Measurements from ENCODE around the gene ATP11B.

Gene ATP11B

GRCh38 chr3:182792901-182793662, at the start of gene ATP11B:
ATP11B (plus strand) TSS chr3:182793504; CDS start chr3:182793760, 256 bp downstream.
- peaks cover 10% of the 10 kb centered on the region for H3K36me3 Mint-ChIP-seq (ENCODE audit: low read depth)
- peak within 1 kb of the TSS; percentile 97 for H3K27ac Mint-ChIP-seq
- peak within 1 kb of the TSS; percentile 95 for H3K4me3 Mint-ChIP-seq
- peaks cover 34% of the 10 kb centered on the region for H3K4me1 Mint-ChIP-seq (ENCODE audit: low read depth)
- no peaks in the 10 kb centered on the region for H3K9me3 Mint-ChIP-seq
- H3K27me3 Mint-ChIP-seq: no peaks in the 10 kb centered on the region

- Mint-ChIP-seq H3K4me3 (no peak overlapping the region), H3K4me1 (ENCODE audit: low read depth) (no peaks in the 10 kb centered on the region), H3K27me3 (no peaks in the 10 kb centered on the region), H3K27ac (no peak overlapping the region), H3K9me3 (no peaks in the 10 kb centered on the region), H3K36me3 (ENCODE audit: low read depth) (no peaks in the 10 kb centered on the region)
Measured at GRCh38 chr3:182746959-182747358, 46.3 kb upstream of the ATP11B start.

DNA sequence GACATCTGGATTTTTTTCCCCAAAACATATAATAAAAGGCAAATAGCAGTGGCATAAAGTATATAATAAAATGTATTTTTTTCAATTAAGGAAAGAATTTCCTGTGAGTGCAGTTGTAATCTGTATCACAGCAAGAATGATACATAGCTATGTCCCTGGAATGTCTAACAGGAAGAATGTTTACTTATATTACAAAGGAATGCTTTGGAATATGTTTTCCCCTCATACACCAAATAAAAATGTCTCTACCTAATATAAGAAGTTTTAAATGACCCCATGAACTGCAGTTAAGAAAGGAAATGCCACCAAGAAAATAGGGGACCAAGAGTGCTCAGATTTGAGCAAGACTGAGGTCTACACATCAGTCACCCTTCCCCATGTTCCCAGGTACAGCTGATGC, 38.0 kb upstream of the ATP11B start:
- Mint-ChIP-seq H3K4me1 (ENCODE audit: low read depth) (no peaks in the 10 kb centered on the region), H3K27me3 (no peaks in the 10 kb centered on the region), H3K27ac (no peak overlapping the region), H3K36me3 (ENCODE audit: low read depth) (no peaks in the 10 kb centered on the region), H3K9me3 (no peaks in the 10 kb centered on the region), H3K4me3 (no peak overlapping the region)

GRCh38 chr3:182755712-182756111, 37.6 kb upstream of the ATP11B start:
- Mint-ChIP-seq H3K27me3 (no peaks in the 10 kb centered on the region), H3K27ac (no peak overlapping the region)

DNA sequence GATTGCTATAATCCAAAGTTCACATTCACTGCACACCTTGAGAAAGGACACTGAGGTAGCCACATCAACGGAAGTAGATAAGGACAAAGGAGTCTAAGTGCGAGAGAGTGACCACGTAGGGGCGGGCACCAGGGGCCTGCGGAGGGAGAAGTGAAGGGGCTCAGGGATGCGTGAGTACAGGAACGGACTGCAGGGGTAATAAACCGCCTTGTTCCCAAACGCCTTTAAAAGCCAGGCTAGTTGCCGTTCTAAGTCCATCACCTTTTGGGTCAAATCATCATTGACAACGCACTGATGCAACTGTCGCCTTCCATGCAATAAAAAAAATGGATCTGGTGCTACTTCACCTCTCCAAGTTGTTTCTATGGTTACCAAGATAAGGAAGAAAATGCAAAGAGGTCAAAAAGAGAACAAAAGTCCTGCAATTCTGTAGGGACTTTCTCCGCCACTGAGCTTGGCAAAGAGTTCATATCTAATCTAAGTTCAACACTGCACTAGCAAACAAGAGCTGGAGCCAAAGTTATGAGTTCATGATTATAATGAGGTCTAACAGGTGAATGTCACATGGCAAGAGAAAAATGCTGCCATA, 32.6 kb upstream of the ATP11B start:
- peaks cover 7% of the 10 kb centered on the region for H3K27me3 Mint-ChIP-seq
- H3K9me3 Mint-ChIP-seq: no peaks in the 10 kb centered on the region
- H3K36me3 Mint-ChIP-seq (ENCODE audit: low read depth): no peaks in the 10 kb centered on the region
- H3K4me3 Mint-ChIP-seq: no peak overlapping the region
- no peaks in the 10 kb centered on the region for H3K4me1 Mint-ChIP-seq (ENCODE audit: low read depth)
- H3K27ac Mint-ChIP-seq: no peak overlapping the region

More at GRCh38 chr3:182755712-182756111, 37.6 kb upstream of the ATP11B start:
- no peaks in the 10 kb centered on the region for H3K9me3 Mint-ChIP-seq
- H3K4me3 Mint-ChIP-seq: no peak overlapping the region
- H3K36me3 Mint-ChIP-seq (ENCODE audit: low read depth): no peaks in the 10 kb centered on the region
- no peaks in the 10 kb centered on the region for H3K4me1 Mint-ChIP-seq (ENCODE audit: low read depth)

GRCh38 chr3:182763896-182764295, 29.4 kb upstream of the ATP11B start:
- Mint-ChIP-seq H3K36me3 (ENCODE audit: low read depth) (no peaks in the 10 kb centered on the region), H3K9me3 (no peaks in the 10 kb centered on the region), H3K27ac (no peak overlapping the region), H3K27me3 (peaks cover 10% of the 10 kb centered on the region), H3K4me1 (ENCODE audit: low read depth) (no peaks in the 10 kb centered on the region), H3K4me3 (no peak overlapping the region)

DNA sequence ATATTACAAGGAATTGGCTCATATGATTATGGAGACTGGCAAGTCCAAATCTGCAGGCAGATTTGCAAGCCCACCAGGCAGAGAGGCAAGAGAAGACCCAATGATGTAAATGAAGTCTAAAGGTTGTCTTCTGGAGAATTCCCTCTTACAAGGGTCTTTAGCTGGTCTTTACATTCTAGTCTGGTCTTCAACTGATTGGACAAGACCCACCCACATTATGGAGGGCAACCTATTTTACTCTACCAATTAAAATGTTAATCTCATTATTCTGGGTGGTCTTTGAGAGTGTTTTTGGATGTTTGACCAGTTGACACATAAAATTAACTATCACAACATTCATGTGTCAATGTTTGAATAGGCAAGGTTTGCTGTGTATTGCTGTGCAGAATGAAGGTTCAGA, 28.0 kb upstream of the ATP11B start:
- H3K4me1 Mint-ChIP-seq (ENCODE audit: low read depth): no peaks in the 10 kb centered on the region
- peaks cover 10% of the 10 kb centered on the region for H3K27me3 Mint-ChIP-seq
- no peak overlapping the region for H3K4me3 Mint-ChIP-seq
- no peaks in the 10 kb centered on the region for H3K9me3 Mint-ChIP-seq
- H3K36me3 Mint-ChIP-seq (ENCODE audit: low read depth): no peaks in the 10 kb centered on the region
- H3K27ac Mint-ChIP-seq: no peak overlapping the region

DNA sequence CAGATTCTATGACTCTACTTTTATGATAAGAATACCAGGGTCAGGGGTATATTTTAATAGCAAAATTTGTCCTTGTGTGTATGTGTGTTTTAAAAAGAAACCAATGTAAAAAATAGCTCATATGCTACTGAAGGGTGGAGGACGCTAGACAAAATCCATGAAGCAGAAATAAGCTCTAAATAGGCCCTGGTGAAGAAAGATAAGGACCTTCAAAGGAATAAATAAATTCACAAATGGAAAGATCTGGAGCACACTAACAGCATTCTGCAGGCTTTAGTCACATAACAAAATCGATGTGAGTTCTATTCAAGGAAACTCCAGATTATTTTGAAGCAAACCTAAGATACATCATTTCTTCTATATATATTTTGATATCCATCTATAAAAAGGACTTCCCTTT, 27.2 kb upstream of the ATP11B start:
- Mint-ChIP-seq H3K4me3 (no peak overlapping the region), H3K4me1 (ENCODE audit: low read depth) (no peaks in the 10 kb centered on the region), H3K27ac (no peak overlapping the region), H3K9me3 (no peaks in the 10 kb centered on the region), H3K27me3 (peaks cover 10% of the 10 kb centered on the region), H3K36me3 (ENCODE audit: low read depth) (no peaks in the 10 kb centered on the region)

- no peak overlapping the region for H3K27ac Mint-ChIP-seq
- H3K27me3 Mint-ChIP-seq: peaks cover 15% of the 10 kb centered on the region
- H3K4me1 Mint-ChIP-seq (ENCODE audit: low read depth): no peaks in the 10 kb centered on the region
- H3K9me3 Mint-ChIP-seq: no peaks in the 10 kb centered on the region
- H3K36me3 Mint-ChIP-seq (ENCODE audit: low read depth): no peaks in the 10 kb centered on the region
- no peak overlapping the region for H3K4me3 Mint-ChIP-seq
Measured at GRCh38 chr3:182768413-182768812, 24.9 kb upstream of the ATP11B start.

DNA sequence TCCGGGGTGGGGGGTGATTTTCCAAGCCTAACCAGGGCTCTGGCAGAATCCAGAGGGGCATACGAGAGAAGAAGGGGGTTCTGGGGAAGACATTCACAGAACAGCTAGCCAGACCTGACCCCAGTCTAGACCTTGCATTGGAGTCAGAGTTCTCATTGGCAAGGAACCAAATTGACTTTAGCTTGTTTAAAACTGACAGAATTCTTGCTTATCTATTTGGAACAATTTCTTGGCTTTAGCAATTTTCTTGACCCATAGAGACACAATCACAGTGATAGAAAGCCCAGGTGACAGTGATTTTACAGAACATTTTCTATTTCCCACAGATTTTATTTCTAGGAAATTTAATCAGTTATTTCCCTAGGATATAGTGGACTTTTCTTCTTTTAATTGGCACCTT, 23.6 kb upstream of the ATP11B start:
- Mint-ChIP-seq H3K36me3 (ENCODE audit: low read depth) (no peaks in the 10 kb centered on the region), H3K27me3 (peaks cover 11% of the 10 kb centered on the region), H3K4me3 (no peak overlapping the region), H3K4me1 (ENCODE audit: low read depth) (no peaks in the 10 kb centered on the region), H3K9me3 (peaks cover 3% of the 10 kb centered on the region), H3K27ac (no peak overlapping the region)

DNA sequence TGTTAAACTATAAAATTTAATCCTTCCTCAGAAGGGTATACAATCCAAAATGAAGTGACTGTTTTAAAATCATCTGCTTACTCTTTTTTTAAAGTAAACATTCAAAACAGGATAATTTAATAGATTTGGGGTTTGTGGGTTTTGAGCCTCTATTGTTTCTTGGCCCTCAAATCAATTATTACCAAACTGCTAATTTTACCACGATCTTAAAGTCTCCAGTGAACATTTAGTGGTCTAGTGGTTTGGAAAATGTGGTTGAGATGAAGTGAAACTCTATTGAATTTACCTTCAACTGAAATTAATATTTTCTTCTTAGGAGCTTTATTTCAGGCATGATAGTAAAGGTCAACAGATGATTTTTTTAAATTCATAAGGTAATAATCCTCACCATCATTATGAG, 11.2 kb upstream of the ATP11B start:
- Mint-ChIP-seq H3K9me3 (no peaks in the 10 kb centered on the region), H3K4me1 (ENCODE audit: low read depth) (peaks cover 7% of the 10 kb centered on the region), H3K27me3 (no peaks in the 10 kb centered on the region), H3K27ac (peak overlapping the region; percentile 37), H3K4me3 (no peak overlapping the region), H3K36me3 (ENCODE audit: low read depth) (no peaks in the 10 kb centered on the region)

DNA sequence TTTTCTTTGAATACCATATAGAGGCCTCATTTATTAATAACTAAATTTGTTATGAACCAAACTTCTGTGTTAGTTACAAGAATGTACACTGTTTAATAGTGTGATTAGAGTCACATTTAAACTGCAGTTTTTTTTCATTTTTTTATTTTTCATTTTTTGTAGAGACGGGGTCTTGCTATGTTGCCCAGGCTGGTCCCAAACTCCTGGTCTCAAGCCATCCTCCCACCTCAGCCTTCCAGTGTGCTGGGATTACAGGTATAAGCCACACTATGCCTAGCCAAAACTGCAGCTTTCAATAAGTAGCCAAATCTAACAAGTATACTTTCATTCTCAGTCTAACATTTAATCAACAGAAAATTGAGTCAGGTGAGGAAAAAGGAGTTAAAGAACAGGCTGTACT, 10.2 kb upstream of the ATP11B start:
- H3K4me3 Mint-ChIP-seq: no peak overlapping the region
- H3K4me1 Mint-ChIP-seq (ENCODE audit: low read depth): peaks cover 12% of the 10 kb centered on the region
- H3K36me3 Mint-ChIP-seq (ENCODE audit: low read depth): no peaks in the 10 kb centered on the region
- no peaks in the 10 kb centered on the region for H3K27me3 Mint-ChIP-seq
- no peaks in the 10 kb centered on the region for H3K9me3 Mint-ChIP-seq
- no peak overlapping the region for H3K27ac Mint-ChIP-seq

DNA sequence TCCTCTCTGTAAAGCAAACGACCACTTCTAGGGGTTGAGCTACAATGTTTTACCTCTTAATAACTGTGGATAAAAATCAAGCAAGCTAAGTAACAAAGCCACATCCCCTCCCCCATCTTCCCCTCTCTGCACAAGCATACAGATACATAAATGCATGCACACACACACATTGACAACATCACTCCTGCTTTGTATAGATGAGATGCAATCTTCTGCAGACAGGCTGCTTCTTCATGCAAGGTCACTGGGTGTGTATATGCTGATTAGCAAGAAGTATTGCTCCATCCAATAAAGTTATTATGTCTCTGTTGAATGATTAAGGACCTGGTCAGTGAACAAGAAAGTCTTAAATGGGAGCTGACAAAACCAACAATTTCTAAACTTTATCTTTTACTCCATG, 8.8 kb upstream of the ATP11B start:
- Mint-ChIP-seq H3K9me3 (no peaks in the 10 kb centered on the region), H3K36me3 (ENCODE audit: low read depth) (no peaks in the 10 kb centered on the region), H3K4me1 (ENCODE audit: low read depth) (peaks cover 15% of the 10 kb centered on the region), H3K4me3 (no peak overlapping the region), H3K27me3 (no peaks in the 10 kb centered on the region), H3K27ac (no peak overlapping the region)

GRCh38 chr3:182785142-182785541, 8.2 kb upstream of the ATP11B start:
- no peak overlapping the region for H3K27ac Mint-ChIP-seq
- H3K9me3 Mint-ChIP-seq: no peaks in the 10 kb centered on the region
- H3K27me3 Mint-ChIP-seq: no peaks in the 10 kb centered on the region
- H3K4me3 Mint-ChIP-seq: no peak overlapping the region
- peaks cover 15% of the 10 kb centered on the region for H3K4me1 Mint-ChIP-seq (ENCODE audit: low read depth)
- H3K36me3 Mint-ChIP-seq (ENCODE audit: low read depth): no peaks in the 10 kb centered on the region

- Mint-ChIP-seq H3K4me3 (no peak overlapping the region), H3K27me3 (no peaks in the 10 kb centered on the region), H3K36me3 (ENCODE audit: low read depth) (no peaks in the 10 kb centered on the region), H3K9me3 (no peaks in the 10 kb centered on the region), H3K4me1 (ENCODE audit: low read depth) (peaks cover 15% of the 10 kb centered on the region), H3K27ac (no peak overlapping the region)
Measured at GRCh38 chr3:182785756-182786155, 7.5 kb upstream of the ATP11B start.

All from stimulated activated naive CD8-positive, alpha-beta T cell treated with anti-CD3 and anti-CD28 coated beads, Interleukin-15, Interleukin-2, amounts not matched to agents 100 ng/mL and 50 ng/mL, for 24 hours (primary cell).